Spleen (tissue), 13 donors: ENCODE results near the gene CEP135. TPM values are rescaled to one million over a fixed set of nuclear protein-coding genes. Genes with fewer than 3 reads are reported as not detected.

ENCODE experiments used
- DNase-seq: peaks from one replicate; pipeline ENCODE4 v3.0.0-alpha.2; 2020
- H3K27ac ChIP-seq, 8 donors: fragments of 200-600 bp; sonication (generic) in 7 of 8; 1 replicate in 4 of 8; 2 replicates in 4 of 8; pipeline versions ENCODE4 v1.5.0 to v1.8.0; 2016 to 2021; ENCODE audit warnings: inconsistent platforms in 4 of 8, mild to moderate bottlenecking in 4 of 8, moderate library complexity in 1 of 8
- H3K27me3 ChIP-seq, 7 donors: fragments of 200-600 bp; sonication (generic) in 6 of 7; replicated peaks in 1 of 7; 1 replicate in 4 of 7; 2 replicates in 3 of 7; pipeline versions ENCODE4 v1.5.0 to v1.8.0; 2016 to 2021; ENCODE audit warnings: inconsistent platforms in 3 of 7, mild to moderate bottlenecking in 1 of 7
- H3K36me3 ChIP-seq, 6 donors: fragments of 200-600 bp; sonication (generic) in 5 of 6; 1 replicate in 4 of 6; 2 replicates in 2 of 6; pipeline versions ENCODE4 v1.5.0 to v1.8.0; 2016 to 2021; ENCODE audit warnings: inconsistent platforms in 2 of 6
- H3K4me1 ChIP-seq, 6 donors: fragments of 200-600 bp; sonication (generic) in 5 of 6; 1 replicate in 3 of 6; 2 replicates in 3 of 6; pipeline versions ENCODE4 v1.5.0 to v1.8.0; 2016 to 2021; ENCODE audit warnings: inconsistent platforms in 3 of 6
- H3K4me3 ChIP-seq, 8 donors: fragments of 200-600 bp; sonication (generic) in 7 of 8; 1 replicate in 4 of 8; 2 replicates in 4 of 8; pipeline versions ENCODE4 v1.5.0 to v1.8.0; 2016 to 2021; ENCODE audit warnings: inconsistent platforms in 4 of 8, mild to moderate bottlenecking in 4 of 8, moderate library complexity in 2 of 8
- H3K9me3 ChIP-seq, 8 donors: fragments of 200-600 bp; sonication (generic) in 7 of 8; 1 replicate in 4 of 8; 2 replicates in 4 of 8; pipeline versions ENCODE4 v1.5.0 to v1.8.0; 2016 to 2021; ENCODE audit warnings: inconsistent platforms in 4 of 8
- POLR2A ChIP-seq, 3 donors: fragments of 450-650 bp; IDR thresholded peaks; one replicate each; pipeline ENCODE4 v1.5.1; 2017; ENCODE audit warnings: antibody characterized with exemption in 3 of 3, mild to moderate bottlenecking in 1 of 3
- POLR2AphosphoS5 ChIP-seq, 3 donors: sonication (generic); formaldehyde crosslinking; IDR thresholded peaks; one replicate each; pipeline ENCODE4 v1.5.1; 2017; ENCODE audit warnings: antibody characterized with exemption in 3 of 3
- WGBS, 5 donors: extraction: QIAGEN DNeasy Blood & Tissue Kit in 3 of 5; methylation state at CpG; one replicate each; pipeline versions ENCODE4 v1.1.5 to v1.1.7; 2013 to 2018; 5-methylcytosine and 5-hydroxymethylcytosine counted together
- intact Hi-C: fragments of 100-400 bp; cut with DNase I; formaldehyde crosslinking; loops from one replicate; pipeline ENCODE4 v1.15.0; 2023; ENCODE audit warnings: low total_unique reads
- long read RNA-seq, 2 donors: transcript quantifications; one replicate each; lab custom pipeline, GENCODE V29; 2026
- polyA plus RNA-seq, 3 donors: library from polyadenylated mRNA; stranded (reverse); fragments of 200-250 nt; gene quantifications; one replicate each; pipeline ENCODE4 v1.2.1, GENCODE V29; 2013
- total RNA-seq, 7 donors: library from RNA; depleted of rRNA in 3 of 7; stranded (reverse); fragments of >200 nt in 3 of 7; fragmentation: NEBNext Ultra II Directional in 4 of 7; extraction: Animal tissue kit (Norgen Biotek cat#: 25700) in 4 of 7; gene quantifications; one replicate each; pipeline versions ENCODE4 v1.1.0 to v1.2.1, GENCODE V29; 2016 to 2021
- TF ChIP-seq, protein P1 (sequence below), 11 experiments: fragments of 200-600 bp in 7 of 11; fragments of 450-650 bp in 4 of 11; sonication (generic) in 4 of 11; IDR thresholded peaks in 8 of 11; conservative IDR thresholded peaks in 3 of 11; 1 replicate in 7 of 11; 2 replicates in 4 of 11; pipeline versions ENCODE4 v1.4.0 to v1.8.0; 2016 to 2021; ENCODE audit warnings: antibody characterized with exemption in 11 of 11, inconsistent platforms in 4 of 11, mild to moderate bottlenecking in 1 of 11
- donor health status: healthy with polysubstance abuse.
- donor health status: DM: no; HTN: no; CAD: no; lungs with moderate emphysema.
- donor health status: DM: no; HTN: no; CAD: no.
- donor health status: Bipolar disorder and iron deficiency.
- donor health status: healthy.
- donor health status: DM: no; HTN: no; CAD: no.
- donor health status: DM: yes; HTN: yes; CAD: no.

CEP135 gene, protein sequence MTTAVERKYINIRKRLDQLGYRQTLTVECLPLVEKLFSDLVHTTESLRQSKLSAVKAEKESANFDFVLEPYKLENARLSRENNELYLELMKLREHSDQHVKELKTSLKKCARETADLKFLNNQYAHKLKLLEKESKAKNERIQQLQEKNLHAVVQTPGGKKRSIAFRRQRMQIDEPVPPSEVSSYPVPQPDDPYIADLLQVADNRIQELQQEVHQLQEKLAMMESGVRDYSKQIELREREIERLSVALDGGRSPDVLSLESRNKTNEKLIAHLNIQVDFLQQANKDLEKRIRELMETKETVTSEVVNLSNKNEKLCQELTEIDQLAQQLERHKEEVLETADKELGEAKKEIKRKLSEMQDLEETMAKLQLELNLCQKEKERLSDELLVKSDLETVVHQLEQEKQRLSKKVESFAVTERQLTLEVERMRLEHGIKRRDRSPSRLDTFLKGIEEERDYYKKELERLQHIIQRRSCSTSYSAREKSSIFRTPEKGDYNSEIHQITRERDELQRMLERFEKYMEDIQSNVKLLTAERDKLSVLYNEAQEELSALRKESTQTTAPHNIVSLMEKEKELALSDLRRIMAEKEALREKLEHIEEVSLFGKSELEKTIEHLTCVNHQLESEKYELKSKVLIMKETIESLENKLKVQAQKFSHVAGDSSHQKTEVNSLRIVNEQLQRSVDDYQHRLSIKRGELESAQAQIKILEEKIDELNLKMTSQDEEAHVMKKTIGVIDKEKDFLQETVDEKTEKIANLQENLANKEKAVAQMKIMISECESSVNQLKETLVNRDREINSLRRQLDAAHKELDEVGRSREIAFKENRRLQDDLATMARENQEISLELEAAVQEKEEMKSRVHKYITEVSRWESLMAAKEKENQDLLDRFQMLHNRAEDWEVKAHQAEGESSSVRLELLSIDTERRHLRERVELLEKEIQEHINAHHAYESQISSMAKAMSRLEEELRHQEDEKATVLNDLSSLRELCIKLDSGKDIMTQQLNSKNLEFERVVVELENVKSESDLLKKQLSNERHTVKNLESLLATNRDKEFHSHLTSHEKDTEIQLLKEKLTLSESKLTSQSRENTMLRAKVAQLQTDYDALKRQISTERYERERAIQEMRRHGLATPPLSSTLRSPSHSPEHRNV
- 10 to 100 TPM; 14.0 to 21.5 (median 14.6) TPM for total RNA-seq
- polyA plus RNA-seq, result 1 to 10 TPM; 2.7 to 4.4 (median 3.0) TPM
- long read RNA-seq, donor 1, partial matches to known transcripts, result 0 of 1 reads
- long read RNA-seq, donor 1, other reads (novel, unspliced or antisense), result 0 of 1 reads
- long read RNA-seq, donor 2, result 0 reads

DNA sequence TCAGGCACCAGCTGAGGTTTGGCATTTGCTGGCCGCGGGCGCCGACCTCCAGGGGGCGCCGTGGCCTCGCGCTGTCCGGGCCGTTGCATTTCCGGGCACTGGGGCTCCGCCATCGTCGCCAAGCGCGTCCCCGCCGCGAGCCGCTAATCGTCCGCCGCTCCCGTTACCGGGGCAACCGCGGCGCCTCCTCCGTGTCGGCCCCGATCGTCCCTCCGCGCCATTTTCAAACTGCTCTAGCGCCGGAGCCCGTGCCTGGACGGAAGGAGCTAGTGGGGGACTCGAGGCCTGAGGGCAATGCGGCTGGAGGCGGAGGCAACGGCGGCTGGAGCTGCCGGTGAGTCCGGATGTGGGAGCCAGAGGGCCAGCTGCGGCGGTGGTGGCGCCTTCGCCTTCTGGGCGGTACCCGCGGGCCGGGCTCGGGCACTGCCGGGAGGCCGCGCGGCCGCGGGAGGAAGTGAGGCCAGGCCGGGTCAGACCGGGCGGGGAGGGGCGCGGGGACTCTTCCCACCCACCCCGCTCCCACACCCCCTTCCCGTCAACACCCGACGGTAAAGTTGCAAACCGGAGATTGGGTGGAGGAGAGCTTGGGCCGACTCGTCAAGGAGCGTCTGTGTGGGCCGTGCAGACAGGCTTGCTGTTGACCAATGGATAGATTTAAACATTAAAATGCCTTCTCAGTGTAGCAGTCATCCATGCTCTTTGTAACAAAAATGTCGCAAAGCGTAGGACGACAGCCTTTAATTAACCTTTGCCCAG is at the start of gene CEP135:
Gene CEP135, plus strand, starts transcription at position 220 of the 756 bp plus-strand sequence. CDS start 3,186 bp downstream, outside the sequence.
- Histone ChIP-seq H3K27me3 (no peaks in the 10 kb centered on the region), H3K36me3 (peaks cover 0 to 20% (median 11%) of the 10 kb centered on the region in 6 donors), H3K27ac (peak within 1 kb of the TSS; percentile 87 to 99 (median 98)), H3K9me3 (no peaks in the 10 kb centered on the region), H3K4me1 (peaks cover 13 to 50% (median 37%) of the 10 kb centered on the region in 6 donors), H3K4me3 (peak within 1 kb of the TSS; percentile 85 to 96 (median 90))
- peak in 1 of 3 donors; percentile 15 for TF ChIP-seq POLR2A (IDR thresholded peaks at IDR 0.05)
- TF ChIP-seq, protein P1, sequence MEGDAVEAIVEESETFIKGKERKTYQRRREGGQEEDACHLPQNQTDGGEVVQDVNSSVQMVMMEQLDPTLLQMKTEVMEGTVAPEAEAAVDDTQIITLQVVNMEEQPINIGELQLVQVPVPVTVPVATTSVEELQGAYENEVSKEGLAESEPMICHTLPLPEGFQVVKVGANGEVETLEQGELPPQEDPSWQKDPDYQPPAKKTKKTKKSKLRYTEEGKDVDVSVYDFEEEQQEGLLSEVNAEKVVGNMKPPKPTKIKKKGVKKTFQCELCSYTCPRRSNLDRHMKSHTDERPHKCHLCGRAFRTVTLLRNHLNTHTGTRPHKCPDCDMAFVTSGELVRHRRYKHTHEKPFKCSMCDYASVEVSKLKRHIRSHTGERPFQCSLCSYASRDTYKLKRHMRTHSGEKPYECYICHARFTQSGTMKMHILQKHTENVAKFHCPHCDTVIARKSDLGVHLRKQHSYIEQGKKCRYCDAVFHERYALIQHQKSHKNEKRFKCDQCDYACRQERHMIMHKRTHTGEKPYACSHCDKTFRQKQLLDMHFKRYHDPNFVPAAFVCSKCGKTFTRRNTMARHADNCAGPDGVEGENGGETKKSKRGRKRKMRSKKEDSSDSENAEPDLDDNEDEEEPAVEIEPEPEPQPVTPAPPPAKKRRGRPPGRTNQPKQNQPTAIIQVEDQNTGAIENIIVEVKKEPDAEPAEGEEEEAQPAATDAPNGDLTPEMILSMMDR (IDR thresholded peaks at IDR 0.05 in 8 of 11, conservative IDR thresholded peaks at IDR 0.05 in 3 of 11), result peak; percentile 91 to 98 (median 96)
- peak; percentile 78 to 92 (median 89) for TF ChIP-seq POLR2AphosphoS5 (IDR thresholded peaks at IDR 0.05)
- DNase-seq, result peak; percentile 99
- 0% methylated on average over 31 to 77 of the region's 77 CpGs for WGBS, 5 donors
- intact Hi-C loops, result loop anchor here (10.0 kb wide), 2 partner anchors 94 to 516 kb away; partner anchors contain the start of genes EXOC1 and SRP72

DNA sequence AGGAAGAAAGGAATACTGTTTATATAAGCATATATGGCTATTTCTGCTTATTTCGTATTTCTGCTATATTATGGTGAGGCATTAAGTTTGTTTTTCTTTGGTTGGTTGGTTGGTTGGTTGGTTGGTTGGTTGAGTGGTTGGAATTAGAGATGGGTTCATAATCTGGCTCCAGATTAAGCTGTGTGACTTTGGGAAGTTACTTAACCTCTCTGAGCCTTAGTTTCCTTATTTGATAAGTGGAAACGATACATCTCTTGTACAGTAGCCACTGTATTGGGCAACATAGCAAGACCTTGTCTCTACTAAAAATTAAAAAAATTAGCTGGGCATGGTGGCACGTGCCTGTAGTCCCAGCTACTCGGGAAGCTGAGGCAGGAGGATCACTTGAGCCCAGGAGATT is 46.1 kb upstream of the CEP135 start:
- no peak overlapping the region for H3K4me3 ChIP-seq
- peaks cover 0 to 85% (median 26%) of the 10 kb centered on the region in 6 donors for H3K36me3 ChIP-seq
- TF ChIP-seq, protein P1 (IDR thresholded peaks at IDR 0.05 in 8 of 11, conservative IDR thresholded peaks at IDR 0.05 in 3 of 11), result no peak
- TF ChIP-seq POLR2A (IDR thresholded peaks at IDR 0.05), result no peak
- no peak for TF ChIP-seq POLR2AphosphoS5 (IDR thresholded peaks at IDR 0.05)
- no peaks in the 10 kb centered on the region for H3K27me3 ChIP-seq
- intact Hi-C loops, result no loop called here
- peaks cover 0 to 8% (median 2%) of the 10 kb centered on the region in 6 donors for H3K4me1 ChIP-seq
- no peak overlapping the region for H3K27ac ChIP-seq
- 86 to 98% (median 94%) methylated on average over 4 of the region's 4 CpGs for WGBS, 5 donors
- H3K9me3 ChIP-seq, result no peaks in the 10 kb centered on the region
- no peak for DNase-seq

DNA sequence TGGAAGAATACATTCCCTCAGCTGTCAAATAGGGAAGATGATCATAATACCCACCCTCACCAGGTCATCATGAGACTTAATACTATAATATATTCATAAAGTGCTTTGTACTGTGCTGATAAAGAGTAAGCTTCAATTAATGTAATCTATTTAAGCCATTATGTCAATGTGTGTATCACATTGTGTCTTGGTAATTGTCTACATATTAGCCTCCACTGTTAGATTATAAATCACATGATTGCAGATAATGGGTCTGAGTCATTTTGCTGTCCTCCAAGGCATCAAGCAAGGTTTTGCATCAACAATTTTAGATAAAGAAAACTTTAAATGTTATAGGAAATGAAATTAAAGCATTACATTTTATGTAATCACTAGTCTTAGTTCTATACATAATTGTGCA is 45.2 kb upstream of the CEP135 start:
- intact Hi-C loops, result no loop called here
- H3K9me3 ChIP-seq, result no peaks in the 10 kb centered on the region
- peaks cover 0 to 76% (median 22%) of the 10 kb centered on the region in 6 donors for H3K36me3 ChIP-seq
- TF ChIP-seq, protein P1 (IDR thresholded peaks at IDR 0.05 in 8 of 11, conservative IDR thresholded peaks at IDR 0.05 in 3 of 11), result no peak
- TF ChIP-seq POLR2A (IDR thresholded peaks at IDR 0.05), result no peak
- no peak for TF ChIP-seq POLR2AphosphoS5 (IDR thresholded peaks at IDR 0.05)
- no peaks in the 10 kb centered on the region for H3K27me3 ChIP-seq
- no peak overlapping the region for H3K4me3 ChIP-seq
- no peak for DNase-seq
- no peak overlapping the region for H3K27ac ChIP-seq
- H3K4me1 ChIP-seq, result peaks cover 0 to 12% (median 3%) of the 10 kb centered on the region in 6 donors
